K562 (cell line): ENCODE measurements around the gene TXLNG. TPM values are rescaled to one million over a fixed set of nuclear protein-coding genes. Genes with fewer than 3 reads are reported as not detected.

Experiments
- ATAC-seq: fragments of 200-7000 bp; cut with Tn5 transposase; 3 replicates; pipeline ENCODE4 v1.9.1; 2020; ENCODE audit warnings: moderate library complexity
- BruUV-seq: library from RNA; stranded (reverse); fragments of 400-500 nt; replicated peaks from 2 replicates; lab custom pipeline; 2021; lab: Mats Ljungman, UMichigan
- CTCF ChIA-PET: fragments of 300-600 bp; formaldehyde crosslinking; extraction: SDS; loops from one replicate; lab custom pipeline; 2021; ENCODE audit warnings: low intra/inter-chr PET ratio; lab: Yijun Ruan, JAX
- POLR2A ChIA-PET: fragments of 300-600, 350-650 bp; sonication (Branson Sonifier 250); formaldehyde crosslinking; extraction: SDS; loops from one replicate; lab custom pipeline; 2021; ENCODE audit warnings: antibody characterized with exemption, inconsistent platforms; lab: Yijun Ruan, JAX
- DNase-seq, 4 experiments: peaks; one replicate each; pipeline versions ENCODE4 v3.0.0 to v3.0.0-alpha.2; 2011 to 2018; ENCODE audit warnings: low spot score in 3 of 4, mixed read lengths in 3 of 4; ENCODE audit errors: extremely low read depth in 1 of 4
- FAIRE-seq: peaks from 2 replicates; lab custom pipeline; 2011; peaks lifted over from hg19 to GRCh38; lab: Jason Lieb, UNC
- H2AFZ ChIP-seq: 2 replicates; pipeline ENCODE4 v1.6.0; 2011; ENCODE audit warnings: low read depth, low read length, control low read depth, inconsistent platforms
- H3K27ac ChIP-seq: fragments of 200-600 bp; 3 replicates; pipeline ENCODE4 v1.8.0; 2011; ENCODE audit warnings: low read depth, mild to moderate bottlenecking, control low read depth, inconsistent platforms, low read length, moderate library complexity, mixed read lengths; ENCODE audit errors: extremely low read depth
- H3K27me3 ChIP-seq, 2 experiments: fragments of 300-600 bp in 1 of 2; 2 replicates in 1 of 2; 3 replicates in 1 of 2; pipeline versions ENCODE4 v1.6.0 to v1.8.0; 2011; ENCODE audit warnings: inconsistent platforms in 2 of 2, low read length in 2 of 2, mild to moderate bottlenecking in 1 of 2, mixed read lengths in 1 of 2, moderate library complexity in 1 of 2; ENCODE audit not compliant: control insufficient read depth in 2 of 2, insufficient read depth in 2 of 2
- H3K36me3 ChIP-seq: fragments of 300-600 bp; 3 replicates; pipeline ENCODE4 v1.8.0; 2011; ENCODE audit warnings: mild to moderate bottlenecking, low read length, inconsistent platforms; ENCODE audit not compliant: control insufficient read depth, insufficient read depth
- H3K4me1 ChIP-seq, 2 experiments: fragments of 200-600 bp in 1 of 2; replicated peaks in 1 of 2; 2 replicates in 1 of 2; 3 replicates in 1 of 2; pipeline versions ENCODE4 v1.5.1 to v1.8.0; 2011; ENCODE audit warnings: inconsistent platforms in 2 of 2, low read length in 2 of 2, mild to moderate bottlenecking in 1 of 2, mixed read lengths in 1 of 2, moderate library complexity in 1 of 2; ENCODE audit not compliant: control insufficient read depth in 2 of 2, insufficient read depth in 2 of 2
- H3K4me2 ChIP-seq: 2 replicates; pipeline ENCODE4 v1.6.1; 2011; ENCODE audit warnings: low read length, control low read depth, inconsistent platforms, mixed read lengths; ENCODE audit not compliant: insufficient read depth
- H3K4me3 ChIP-seq: fragments of 200-600 bp; sonication (generic), shearing (Covaris generic); 2 replicates; pipeline ENCODE4 v1.5.1; 2016; ENCODE audit warnings: control low read depth, inconsistent platforms
- H3K79me2 ChIP-seq: fragments of 200-600 bp; 3 replicates; pipeline ENCODE4 v1.8.0; 2011; ENCODE audit warnings: low read length, inconsistent platforms; ENCODE audit not compliant: control insufficient read depth, insufficient read depth
- H3K9ac ChIP-seq, 2 experiments: 2 replicates each; pipeline versions ENCODE4 v1.6.0 to v1.6.1; 2011; ENCODE audit warnings: low read depth in 2 of 2, low read length in 2 of 2, control low read depth in 1 of 2, inconsistent platforms in 1 of 2, mild to moderate bottlenecking in 1 of 2, mixed read lengths in 1 of 2; ENCODE audit not compliant: insufficient read depth in 1 of 2
- H3K9me1 ChIP-seq: one replicate; pipeline ENCODE4 v1.6.0; 2011; ENCODE audit warnings: inconsistent platforms, mild to moderate bottlenecking, low read length, moderate library complexity; ENCODE audit not compliant: control insufficient read depth, insufficient read depth
- H3K9me3 ChIP-seq: replicated peaks from 2 replicates; pipeline ENCODE4 v1.5.1; 2011; ENCODE audit warnings: low read depth, low read length, inconsistent platforms; ENCODE audit not compliant: control insufficient read depth, insufficient read depth
- H4K20me1 ChIP-seq: replicated peaks from 2 replicates; pipeline ENCODE4 v1.6.1; 2011; ENCODE audit warnings: low read length, inconsistent platforms, mixed read lengths; ENCODE audit not compliant: control insufficient read depth, insufficient read depth
- CBFA2T3 ChIP-seq: fragments of 450-650 bp; IDR thresholded peaks from 2 replicates; pipeline ENCODE4 v1.6.1; 2017
- DPF2 ChIP-seq: fragments of 450-650 bp; IDR thresholded peaks from 2 replicates; pipeline ENCODE4 v1.6.1; 2016
- EP300 ChIP-seq: IDR thresholded peaks from 2 replicates; pipeline ENCODE4 v1.6.1; 2012; ENCODE audit warnings: low read length, improper control_type of control experiment
- FOXK2 ChIP-seq, 2 experiments: fragments of 450-650 bp; IDR thresholded peaks in 1 of 2; conservative IDR thresholded peaks in 1 of 2; 2 replicates each; pipeline ENCODE4 v1.6.1; 2016; ENCODE audit warnings: low read depth in 2 of 2, mild to moderate bottlenecking in 1 of 2
- GTF2F1 ChIP-seq: IDR thresholded peaks from 2 replicates; pipeline ENCODE4 v1.6.1; 2011; ENCODE audit warnings: low read depth, low read length, improper control_type of control experiment
- HMGN3 ChIP-seq: IDR thresholded peaks from 2 replicates; pipeline ENCODE4 v1.6.1; 2011; ENCODE audit warnings: borderline replicate concordance, low read depth, mild to moderate bottlenecking, mixed read lengths, low read length; ENCODE audit not compliant: insufficient read length; ENCODE audit errors: extremely low read depth
- RBM14 ChIP-seq: fragments of 200-400 bp; formaldehyde crosslinking; IDR thresholded peaks from 2 replicates; pipeline ENCODE4 v1.6.1; 2018; ENCODE audit warnings: low read depth, mild to moderate bottlenecking, low read length, moderate library complexity, borderline replicate concordance; ENCODE audit not compliant: insufficient read depth
- SMAD4 ChIP-seq: fragments of 250-450 bp; sonication (Bioruptor Pico); conservative IDR thresholded peaks from 2 replicates; pipeline ENCODE4 v1.8.0; 2021; ENCODE audit warnings: inconsistent platforms, mild to moderate bottlenecking, moderate library complexity
- TARDBP ChIP-seq: fragments of 450-650 bp; IDR thresholded peaks from 2 replicates; pipeline ENCODE4 v1.6.1; 2016
- TEAD4 ChIP-seq, 2 experiments: sonication (generic) in 1 of 2; formaldehyde crosslinking in 1 of 2; IDR thresholded peaks; 2 replicates each; pipeline versions ENCODE4 v1.6.1 to v1.8.0; 2012 to 2022; ENCODE audit warnings: borderline replicate concordance in 1 of 2, inconsistent platforms in 1 of 2, low read length in 1 of 2, mild to moderate bottlenecking in 1 of 2, missing genetic modification reagents in 1 of 2
- TRIM25 ChIP-seq: fragments of 450-650 bp; IDR thresholded peaks from 2 replicates; pipeline ENCODE4 v1.7.0; 2016; ENCODE audit warnings: borderline replicate concordance
- ZBTB7A ChIP-seq: IDR thresholded peaks from 2 replicates; pipeline ENCODE4 v1.6.1; 2011; ENCODE audit warnings: low read depth, mild to moderate bottlenecking, low read length, moderate library complexity, borderline replicate concordance; ENCODE audit not compliant: control insufficient read depth
- ZNF282 ChIP-seq: sonication (generic); formaldehyde crosslinking; IDR thresholded peaks from 2 replicates; pipeline ENCODE4 v1.8.1; 2023; ENCODE audit warnings: missing genetic modification reagents
- WGBS: fragments of 100-300 bp; shearing (Covaris generic); methylation state at CpG from one replicate; pipeline ENCODE4 v1.1.6; 2016; ENCODE audit warnings: low coverage, mixed read lengths; ENCODE audit not compliant: insufficient coverage; ENCODE audit errors: missing lambda C conversion rate; 5-methylcytosine and 5-hydroxymethylcytosine counted together
- in situ Hi-C: fragments of 300-500 bp; cut with MboI; formaldehyde crosslinking; loops from 4 replicates; pipeline ENCODE4 v1.15.0; 2018; ENCODE audit warnings: inconsistent platforms, mixed read lengths
- intact Hi-C: fragments of 100-400 bp; cut with micrococcal nuclease; formaldehyde crosslinking; loops from 2 replicates; pipeline ENCODE4 v1.14.2; 2022
- polyA plus RNA-seq, 8 experiments: library from polyadenylated mRNA; depleted of rRNA in 4 of 8; stranded (reverse) in 5 of 8; unstranded in 3 of 8; fragments of >200 nt; fragmentation: Nextera tagmentation in 2 of 8; fragmentation: Illumina TruSeq in 1 of 8; extraction: Ambion mirVana in 2 of 8; extraction: Trizol in 1 of 8; gene quantifications; 2 replicates each; pipeline versions ENCODE4 v1.2.1 to v1.2.3, GENCODE V29; 2011 to 2014; ENCODE audit warnings: inconsistent platforms in 1 of 8, missing spikeins in 1 of 8
- total RNA-seq, 7 experiments: library from RNA; depleted of rRNA in 6 of 7; stranded (reverse); fragments of >200 nt in 6 of 7; fragmentation: Illumina TruSeq in 2 of 7; extraction: Trizol in 2 of 7; gene quantifications; 2 replicates each; pipeline versions ENCODE4 v1.2.1 to v1.2.3, GENCODE V29; 2011 to 2021; ENCODE audit warnings: low replicate concordance in 1 of 7
- TF ChIP-seq, protein P1 (sequence below): fragments of 250-450 bp; sonication (Bioruptor Pico); IDR thresholded peaks from 2 replicates; pipeline ENCODE4 v1.9.0; 2021; ENCODE audit warnings: mild to moderate bottlenecking, inconsistent platforms

Gene TXLNG
- total and polyA plus RNA-seq, 9 of the 15 experiments (the other 6 are each of a cell fraction or from before 2014, with no cell fraction given): 13.1 to 47.0 (median 31.6) TPM

- TF ChIP-seq, protein P1, sequence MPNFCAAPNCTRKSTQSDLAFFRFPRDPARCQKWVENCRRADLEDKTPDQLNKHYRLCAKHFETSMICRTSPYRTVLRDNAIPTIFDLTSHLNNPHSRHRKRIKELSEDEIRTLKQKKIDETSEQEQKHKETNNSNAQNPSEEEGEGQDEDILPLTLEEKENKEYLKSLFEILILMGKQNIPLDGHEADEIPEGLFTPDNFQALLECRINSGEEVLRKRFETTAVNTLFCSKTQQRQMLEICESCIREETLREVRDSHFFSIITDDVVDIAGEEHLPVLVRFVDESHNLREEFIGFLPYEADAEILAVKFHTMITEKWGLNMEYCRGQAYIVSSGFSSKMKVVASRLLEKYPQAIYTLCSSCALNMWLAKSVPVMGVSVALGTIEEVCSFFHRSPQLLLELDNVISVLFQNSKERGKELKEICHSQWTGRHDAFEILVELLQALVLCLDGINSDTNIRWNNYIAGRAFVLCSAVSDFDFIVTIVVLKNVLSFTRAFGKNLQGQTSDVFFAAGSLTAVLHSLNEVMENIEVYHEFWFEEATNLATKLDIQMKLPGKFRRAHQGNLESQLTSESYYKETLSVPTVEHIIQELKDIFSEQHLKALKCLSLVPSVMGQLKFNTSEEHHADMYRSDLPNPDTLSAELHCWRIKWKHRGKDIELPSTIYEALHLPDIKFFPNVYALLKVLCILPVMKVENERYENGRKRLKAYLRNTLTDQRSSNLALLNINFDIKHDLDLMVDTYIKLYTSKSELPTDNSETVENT (CRISPR knock-in tag): no peak
- peak; percentile 15; the same call in 1 of the 2 replicates for TF ChIP-seq SMAD4 (CRISPR knock-in tag)
- TF ChIP-seq RBM14: no peak
- TF ChIP-seq ZBTB7A: peak; percentile 94
- no peak for TF ChIP-seq EP300
Measured at GRCh38 chrX:16870862-16871815, 84.9 kb downstream of the TXLNG start (continued).

DNA sequence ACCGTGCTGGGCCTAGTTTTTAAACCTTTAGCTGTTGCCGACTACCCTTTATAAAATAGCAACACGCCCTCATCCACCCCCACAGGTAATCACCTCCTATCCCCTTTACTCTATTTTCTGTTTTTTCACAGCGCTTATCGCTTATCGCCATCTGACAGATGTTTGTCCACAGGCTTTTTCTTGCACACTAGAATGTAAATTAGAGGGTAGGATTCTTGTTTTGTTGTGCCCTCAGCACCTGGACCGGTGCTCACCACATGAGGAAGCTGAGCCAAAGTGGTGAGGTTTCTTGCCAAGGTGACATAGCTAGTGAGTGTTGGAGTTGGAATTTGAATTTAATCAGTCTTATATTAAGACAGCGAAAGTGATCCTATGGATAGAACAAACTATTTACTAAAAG is 86.8 kb downstream of the TXLNG start:
- intact Hi-C loops: no loop called here
- no peaks in the 10 kb centered on the region for H3K9me3 ChIP-seq
- in situ Hi-C loops: no loop called here
- H3K9ac ChIP-seq: 0 out of 4 replicates have a peak overlapping the region, but pooled peaks of 1 of the 2 experiments have one; percentile 29
- H3K79me2 ChIP-seq: peaks cover 19% of the 10 kb centered on the region
- no peak for ATAC-seq
- no peaks in the 10 kb centered on the region for H3K9me1 ChIP-seq
- FAIRE-seq: no peak
- peak overlapping the region; percentile 75 for H2AFZ ChIP-seq
- POLR2A ChIA-PET: interaction anchor here (0.6 kb wide), 2 partner anchors 18 to 145 kb away, joined by 3 read pairs; no protein-coding TSS in a partner anchor
- peak in 1 of 4 experiments; percentile 12 for DNase-seq
- H4K20me1 ChIP-seq: no peaks in the 10 kb centered on the region; the same call in 1 of the 2 replicates
- 22% methylated on average over 8 of the region's 8 CpGs for WGBS
- peaks cover 11 to 15% of the 10 kb centered on the region in 2 experiments; a peak in 4 of 5 replicates for H3K4me1 ChIP-seq
- H3K27ac ChIP-seq: no peak overlapping the region
- CTCF ChIA-PET: no interaction called here
- H3K36me3 ChIP-seq: peaks cover 9% of the 10 kb centered on the region; the same call in 2 of the 3 replicates
- H3K27me3 ChIP-seq: no peaks in the 10 kb centered on the region
- no peak overlapping the region; the same call in 1 of the 2 replicates for H3K4me2 ChIP-seq
- no peak overlapping the region for H3K4me3 ChIP-seq
- BruUV-seq: no TSS peak
- TF ChIP-seq GTF2F1 (no peak), TEAD4 (IDR thresholded peaks at IDR 0.05; ENCODE audit: low read length) (0 out of 2 replicates have a peak, but pooled peaks have one; percentile 14), TEAD4 (CRISPR knock-in tag; IDR thresholded peaks at IDR 0.05; ENCODE audit: borderline replicate concordance) (no peak), FOXK2 (conservative IDR thresholded peaks at IDR 0.05 in 1 of 2, IDR thresholded peaks at IDR 0.05 in 1 of 2; ENCODE audit: low read depth in 2 of 2) (0 out of 4 replicates have a peak, but pooled peaks of 1 of the 2 experiments have one; percentile 31), CBFA2T3 (peak; percentile 18; the same call in 1 of the 2 replicates), TARDBP (no peak), DPF2 (peak; percentile 37; the same call in 1 of the 2 replicates), TRIM25 (no peak), ZNF282 (CRISPR knock-in tag) (no peak), HMGN3 (no peak)
